Activated CD8-positive, alpha-beta memory T cell treated with anti-CD3 and anti-CD28 coated beads, Interleukin-2, amount 50 U/mL, for 1 hour (primary cell): Measurements from ENCODE around the gene PPP1R3E.
"Not testable (repeated sequence)": the region's sequence is repeated elsewhere in the genome, so short reads cannot be mapped to it uniquely, and the experiment has no call there.

Source experiments
- DNase-seq: peaks from one replicate; pipeline ENCODE4 v3.0.0-alpha.2; 2020; ENCODE audit errors: extremely low read depth

PPP1R3E gene, protein sequence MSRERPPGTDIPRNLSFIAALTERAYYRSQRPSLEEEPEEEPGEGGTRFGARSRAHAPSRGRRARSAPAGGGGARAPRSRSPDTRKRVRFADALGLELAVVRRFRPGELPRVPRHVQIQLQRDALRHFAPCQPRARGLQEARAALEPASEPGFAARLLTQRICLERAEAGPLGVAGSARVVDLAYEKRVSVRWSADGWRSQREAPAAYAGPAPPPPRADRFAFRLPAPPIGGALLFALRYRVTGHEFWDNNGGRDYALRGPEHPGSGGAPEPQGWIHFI

DNA sequence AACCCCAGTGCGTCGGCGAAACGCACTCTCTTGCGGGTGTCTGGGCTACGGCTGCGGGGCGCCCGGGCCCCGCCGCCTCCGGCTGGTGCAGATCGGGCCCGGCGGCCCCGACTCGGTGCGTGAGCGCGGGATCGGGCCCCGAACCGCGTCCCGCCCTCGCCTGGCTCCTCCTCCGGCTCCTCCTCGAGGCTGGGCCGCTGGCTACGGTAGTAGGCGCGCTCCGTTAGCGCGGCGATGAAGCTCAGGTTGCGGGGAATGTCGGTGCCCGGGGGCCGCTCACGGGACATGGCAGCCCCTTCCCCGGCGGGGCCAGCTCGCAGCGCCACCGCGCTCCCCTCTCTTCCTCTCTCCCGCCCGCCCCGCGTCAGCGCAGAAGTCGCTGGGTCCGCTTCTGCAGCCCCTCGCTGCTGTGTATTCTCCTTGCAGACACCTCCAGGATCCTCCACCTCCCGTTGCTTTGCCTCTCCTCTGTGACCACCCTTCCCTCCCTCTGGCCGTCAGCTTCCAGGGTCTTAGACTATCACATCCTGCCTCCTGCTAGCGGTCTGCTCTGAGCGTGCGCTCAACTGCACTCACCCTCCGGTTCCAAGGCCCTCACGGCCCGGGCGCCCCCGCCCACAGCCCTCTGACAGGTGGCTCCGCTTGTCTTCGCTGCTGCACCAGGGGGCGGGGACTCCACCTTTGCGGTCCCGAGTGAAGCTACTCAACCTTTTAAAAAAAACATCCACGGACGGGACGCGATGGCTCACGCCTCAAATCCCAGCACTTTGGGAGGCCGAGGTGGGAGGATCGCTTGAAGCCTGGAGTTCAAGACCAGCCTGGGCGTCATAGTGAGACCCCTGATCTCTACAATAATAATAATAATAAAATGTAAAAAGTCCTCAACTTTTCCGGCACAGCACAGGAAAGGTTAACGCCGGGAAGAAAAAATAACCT lies at the start of gene PPP1R3E:
Gene PPP1R3E (minus strand): TSS at position 570 of the 936 bp plus-strand sequence. CDS start 283 bp downstream, at position 287.
- DNase-seq, result peak; percentile 67

DNA sequence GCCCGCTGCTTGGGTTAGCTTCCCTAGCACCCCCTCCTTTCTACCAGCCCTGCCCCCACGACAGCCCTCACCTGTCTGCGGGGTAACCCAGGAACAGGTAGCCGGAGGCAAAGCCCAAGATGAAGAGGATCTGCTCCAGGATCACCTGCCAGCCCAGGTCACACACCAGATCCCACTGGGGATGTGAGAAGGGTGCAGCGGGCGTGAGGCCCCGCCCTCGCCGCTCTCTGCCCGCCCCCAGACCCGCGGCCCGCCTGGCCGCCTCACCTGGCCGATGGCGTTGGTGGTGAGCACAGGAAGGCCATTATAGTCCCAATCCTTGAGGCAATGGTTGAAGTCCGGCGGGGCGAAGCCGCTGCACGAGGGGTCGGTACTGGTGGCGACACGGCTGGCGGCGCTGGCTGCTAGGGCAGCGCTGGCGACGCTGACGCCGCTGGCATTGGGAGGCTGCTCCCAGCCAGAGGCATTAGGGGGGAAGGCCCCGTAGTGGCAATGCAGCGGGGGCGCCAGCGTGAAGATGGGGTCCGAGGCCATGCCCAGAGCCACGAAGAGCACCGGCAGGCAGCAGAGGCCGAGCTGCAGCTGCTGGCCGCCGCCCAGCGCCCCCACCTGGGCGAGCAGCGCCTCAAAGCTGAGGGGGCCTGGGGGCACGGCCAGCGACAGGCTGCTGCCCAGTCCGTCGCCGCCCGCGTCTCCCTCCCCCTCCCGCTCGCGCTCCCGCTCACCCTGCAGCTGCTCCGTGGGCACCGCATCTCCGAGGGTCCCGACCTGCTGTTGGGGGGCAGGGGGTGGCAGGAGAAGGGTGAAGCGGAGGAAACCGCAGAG lies 49.2 kb upstream of the PPP1R3E start:
- no peak for DNase-seq

DNA sequence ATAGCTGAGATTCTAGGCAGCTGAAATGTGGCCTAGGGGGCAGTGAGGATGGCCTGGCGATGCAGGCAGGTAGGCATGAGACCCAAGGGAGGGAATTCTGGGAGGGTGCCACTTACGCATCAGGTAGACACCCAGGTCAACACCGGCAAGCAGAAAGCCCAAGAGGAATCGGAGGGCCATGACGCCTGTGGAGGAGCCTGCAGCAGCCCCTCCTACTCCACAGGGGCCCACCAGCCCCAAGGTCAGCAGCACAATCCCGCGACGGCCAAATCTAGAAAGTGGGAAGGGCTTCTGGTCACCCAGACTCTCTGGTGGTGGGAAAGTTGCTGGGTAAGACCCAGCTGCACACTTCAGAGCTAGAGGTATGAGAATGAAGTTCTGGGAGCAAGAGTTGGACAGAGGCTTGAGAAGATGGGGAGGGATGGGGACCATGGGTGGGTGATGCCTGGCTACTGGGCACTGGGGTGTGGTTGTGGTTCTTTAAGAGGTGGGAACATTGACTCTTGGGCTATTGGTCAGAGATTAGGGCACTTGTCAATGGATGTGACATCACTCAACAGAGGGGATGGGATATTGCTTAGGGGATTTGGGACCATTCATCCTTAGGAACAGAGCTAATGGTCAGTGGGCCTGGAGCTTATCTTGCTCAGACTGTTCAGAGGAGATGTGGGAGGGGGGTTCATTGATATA lies 46.6 kb upstream of the PPP1R3E start:
- DNase-seq, result no peak

DNA sequence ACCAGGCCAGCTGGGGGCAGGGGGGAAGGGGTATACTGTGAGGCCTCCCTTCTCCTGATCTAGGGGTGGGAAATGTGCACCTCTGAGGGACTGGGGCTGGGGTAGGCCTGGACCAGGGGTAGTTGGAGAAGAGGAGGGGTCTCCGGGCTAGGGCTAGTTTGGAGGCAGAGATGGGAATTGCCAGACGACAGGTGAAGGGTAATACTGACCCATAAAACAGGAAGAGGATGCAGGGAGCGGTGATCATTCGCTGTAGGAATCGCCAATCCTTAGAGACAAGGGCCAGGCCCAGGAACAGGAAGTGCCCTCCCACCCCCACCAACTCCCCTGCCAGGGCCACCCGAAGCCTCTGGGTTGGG lies 45.6 kb upstream of the PPP1R3E start:
- DNase-seq, result no peak

DNA sequence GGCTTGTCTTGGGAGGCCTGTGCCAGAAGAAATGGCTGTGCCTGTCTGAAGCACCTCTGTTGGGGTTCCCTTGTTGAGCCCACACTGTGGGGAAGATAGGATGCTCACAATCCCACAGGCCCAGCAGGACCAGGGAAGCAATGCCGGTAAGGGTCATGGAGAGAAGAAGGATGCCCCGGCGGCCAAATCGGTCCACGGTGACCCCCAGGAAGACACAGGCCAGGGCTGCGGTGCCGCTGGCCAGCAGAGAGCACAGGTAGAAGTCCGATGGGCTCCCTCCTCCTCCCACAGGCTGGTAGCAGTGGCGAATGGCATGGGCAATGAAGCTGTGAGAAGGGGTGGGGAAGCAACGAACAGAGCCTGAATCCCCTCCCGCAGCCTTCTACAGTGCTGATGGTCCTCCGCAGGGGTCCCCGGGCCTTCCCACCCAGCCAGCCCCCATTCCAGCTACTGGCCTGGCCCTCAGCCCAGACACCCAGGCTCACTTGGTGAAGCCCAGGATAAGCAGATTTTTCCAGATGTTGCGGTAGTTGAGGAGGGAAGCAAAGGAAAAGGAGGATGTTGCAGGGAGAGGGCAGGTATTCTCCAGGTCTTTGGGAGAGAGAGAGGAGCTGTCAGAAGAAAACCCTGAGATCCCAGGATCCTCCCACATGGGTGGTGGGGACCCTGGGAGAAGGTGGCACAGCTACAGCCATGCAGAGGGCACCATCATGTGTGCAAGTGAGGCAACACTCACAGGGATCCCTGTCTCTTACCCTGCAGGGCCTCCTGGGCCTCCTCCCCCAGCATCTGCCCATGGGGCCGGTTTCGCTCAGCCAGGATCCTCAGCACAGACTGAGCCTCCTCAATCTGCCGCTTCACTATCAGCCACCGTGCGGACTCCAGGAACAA lies 45.0 kb upstream of the PPP1R3E start:
- DNase-seq, result no peak

DNA sequence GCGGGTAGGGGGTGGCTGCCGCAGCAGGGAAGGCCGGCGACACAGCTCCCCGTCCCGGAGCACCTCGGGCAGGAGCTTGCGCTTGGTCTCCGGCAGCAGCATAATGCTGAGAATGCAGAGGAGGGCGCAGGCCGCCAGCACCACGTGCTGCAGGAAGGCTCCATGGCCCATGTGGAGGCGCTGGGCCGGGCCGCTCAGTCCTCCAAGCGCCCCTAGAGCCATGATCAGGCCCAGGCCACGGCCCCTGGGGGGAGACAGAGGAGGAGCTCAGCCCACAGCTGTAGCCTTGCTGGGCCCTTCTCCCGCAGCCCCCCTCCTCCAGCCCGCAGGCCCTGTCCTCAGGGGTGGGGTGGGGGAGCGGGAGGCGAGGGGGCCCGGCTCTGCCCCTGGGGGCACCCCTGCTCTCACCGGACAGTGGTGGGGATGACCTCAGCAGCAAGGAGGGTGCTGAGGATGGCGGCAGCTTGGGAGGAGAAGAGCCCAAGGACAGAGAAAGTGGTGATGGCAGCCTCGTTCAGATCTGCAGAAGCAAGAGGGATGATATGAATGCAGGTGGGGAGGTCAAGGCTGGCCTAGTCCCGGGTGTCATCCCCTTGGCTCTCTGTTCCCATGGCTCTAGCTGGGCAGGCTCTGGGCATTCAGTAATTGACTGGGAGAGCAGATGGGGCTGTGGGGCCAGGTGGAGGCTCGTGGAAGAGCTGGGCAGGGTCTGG lies 44.2 kb upstream of the PPP1R3E start:
- no peak for DNase-seq

DNA sequence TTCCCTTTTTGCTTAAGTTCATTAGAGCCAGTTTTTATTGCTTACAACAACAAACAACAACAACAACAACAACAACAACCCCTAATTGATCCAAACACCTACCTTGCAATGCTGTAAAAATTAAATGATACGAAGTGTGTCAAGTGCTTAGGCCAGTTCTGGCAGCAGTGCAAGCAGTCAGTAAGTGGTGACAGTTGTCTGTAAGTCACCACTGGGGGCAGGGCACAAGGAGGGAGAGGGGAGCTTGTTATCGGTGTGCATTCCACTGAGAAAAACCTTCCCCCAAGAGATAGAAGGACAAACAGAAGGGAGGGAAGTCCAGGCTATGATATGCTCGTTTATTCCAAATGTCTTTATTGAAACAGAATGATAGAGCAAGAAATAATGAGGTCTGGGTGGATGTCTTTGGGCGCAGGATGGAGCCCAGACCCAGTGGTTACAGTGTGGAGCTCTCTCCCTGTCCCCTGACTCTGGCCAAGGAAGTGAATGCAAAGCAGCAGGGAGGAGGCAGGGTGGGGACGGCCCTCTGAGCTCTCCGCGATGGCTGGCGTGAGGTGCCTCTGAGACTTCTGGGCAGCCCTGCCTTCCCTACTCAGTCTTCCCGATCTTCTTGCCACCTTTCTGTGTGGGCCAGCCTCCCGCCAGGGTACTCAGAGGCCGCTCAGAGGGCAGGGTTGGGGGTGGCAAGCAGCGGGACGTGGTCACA lies 43.5 kb upstream of the PPP1R3E start:
- DNase-seq, result no peak

DNA sequence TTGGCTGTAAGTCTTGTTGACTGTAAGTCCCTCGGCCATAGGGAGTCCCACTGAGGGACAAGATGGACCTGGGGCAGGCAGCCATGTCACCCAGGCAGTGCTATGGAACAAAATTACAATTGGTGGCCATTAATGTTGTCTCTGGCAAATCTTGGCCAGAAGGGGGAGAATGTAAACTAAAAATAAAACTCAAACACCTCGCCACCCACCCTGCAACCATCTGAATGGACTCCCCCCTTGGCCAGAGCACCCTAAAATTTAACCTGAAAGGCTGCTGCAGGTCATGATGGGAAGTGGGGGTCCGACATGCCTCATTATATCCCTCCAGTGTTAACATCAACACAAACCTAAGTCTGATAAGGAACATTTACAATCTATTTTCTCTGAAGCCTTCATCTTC lies 41.8 kb upstream of the PPP1R3E start:
- DNase-seq, result no peak

DNA sequence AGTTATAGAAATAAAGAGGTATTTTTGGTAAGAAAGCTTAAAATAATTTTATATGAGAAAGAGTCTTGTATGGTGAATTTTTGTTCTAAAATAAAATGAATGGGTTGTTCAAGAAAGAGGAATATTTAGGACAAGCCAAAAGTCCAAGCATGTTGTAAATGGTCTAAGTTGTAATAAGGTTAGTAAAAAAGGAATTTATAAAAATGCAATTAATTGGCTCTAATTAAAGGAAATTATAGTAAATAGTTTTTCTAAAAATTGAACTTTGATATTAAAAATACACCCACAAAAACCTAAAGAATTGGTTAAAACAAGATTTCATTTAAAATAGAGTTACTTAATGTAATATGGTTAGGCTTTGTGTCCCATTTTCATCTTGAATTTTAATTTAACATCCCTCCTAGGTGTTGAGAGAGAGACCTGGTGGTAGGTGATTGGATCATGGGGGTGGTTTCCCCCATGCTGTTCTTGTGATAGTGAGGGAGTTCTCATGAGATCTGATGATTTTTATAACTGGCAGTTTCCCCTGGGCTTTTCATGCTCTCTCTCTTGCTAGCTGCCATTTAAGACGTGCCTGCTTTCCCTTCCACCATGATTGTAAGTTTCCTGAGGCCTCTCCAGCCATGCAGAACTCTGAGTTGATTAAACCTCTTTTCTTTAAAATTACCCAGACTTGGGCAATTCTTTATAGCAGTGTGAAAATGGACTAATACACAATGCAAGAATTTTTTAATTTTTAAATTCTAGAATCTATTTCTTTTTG lies 37.0 kb upstream of the PPP1R3E start:
- DNase-seq, result no peak

DNA sequence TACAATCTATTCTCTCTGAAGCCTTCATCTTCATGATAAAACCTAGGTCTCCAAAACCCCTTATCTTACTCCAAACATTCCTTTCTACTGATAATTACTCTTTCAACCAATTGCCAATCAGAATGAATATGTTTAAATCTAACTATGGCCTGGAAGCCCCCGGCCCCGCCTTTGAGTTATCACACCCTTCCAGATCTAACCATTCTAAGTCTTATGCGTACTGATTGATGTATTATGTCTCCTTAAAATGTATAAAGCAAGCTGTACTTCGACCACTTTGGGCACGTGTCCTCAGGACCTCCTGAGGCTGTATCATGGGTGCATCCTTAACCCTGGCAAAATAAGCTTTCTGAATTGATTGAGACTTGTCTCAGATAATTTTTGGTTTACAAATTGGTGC lies 33.0 kb upstream of the PPP1R3E start:
- DNase-seq, result no peak

DNA sequence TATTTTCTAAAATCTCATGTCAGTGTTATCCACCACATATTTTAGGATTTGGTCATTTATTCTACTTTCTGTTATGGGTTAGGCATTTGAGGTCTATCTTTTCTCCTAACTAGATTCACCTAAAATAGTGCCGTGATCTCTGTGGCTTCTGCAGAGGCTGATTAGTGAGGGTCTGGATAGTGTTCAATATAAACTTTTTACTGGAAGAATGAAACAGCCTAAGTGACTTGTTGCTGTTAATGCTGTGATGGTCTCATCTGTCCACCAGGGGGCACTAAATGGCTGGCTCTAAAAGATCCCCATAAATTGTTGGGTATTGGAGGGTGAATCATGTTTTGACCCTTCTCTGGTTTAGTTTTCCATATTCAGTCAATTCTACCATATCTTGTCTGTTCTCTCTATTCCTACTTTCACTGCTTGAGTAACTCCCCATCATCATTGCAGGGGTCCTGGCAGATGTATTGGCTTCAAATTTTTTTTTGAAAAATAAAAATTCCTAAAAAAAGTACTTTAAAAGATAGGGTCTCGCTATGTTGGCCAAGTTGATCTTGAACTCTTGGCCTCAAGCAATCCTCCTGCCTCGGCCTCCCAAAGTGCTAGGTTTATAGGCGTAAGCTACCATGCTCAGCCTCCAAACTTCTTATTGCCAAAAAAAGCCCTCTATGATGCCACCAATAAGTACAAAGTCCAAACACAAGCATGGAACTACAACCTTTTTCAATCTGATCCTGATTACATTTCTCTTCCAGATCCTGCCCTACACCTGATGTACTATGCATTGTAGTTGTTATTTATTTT lies 25.5 kb upstream of the PPP1R3E start:
- no peak for DNase-seq

DNA sequence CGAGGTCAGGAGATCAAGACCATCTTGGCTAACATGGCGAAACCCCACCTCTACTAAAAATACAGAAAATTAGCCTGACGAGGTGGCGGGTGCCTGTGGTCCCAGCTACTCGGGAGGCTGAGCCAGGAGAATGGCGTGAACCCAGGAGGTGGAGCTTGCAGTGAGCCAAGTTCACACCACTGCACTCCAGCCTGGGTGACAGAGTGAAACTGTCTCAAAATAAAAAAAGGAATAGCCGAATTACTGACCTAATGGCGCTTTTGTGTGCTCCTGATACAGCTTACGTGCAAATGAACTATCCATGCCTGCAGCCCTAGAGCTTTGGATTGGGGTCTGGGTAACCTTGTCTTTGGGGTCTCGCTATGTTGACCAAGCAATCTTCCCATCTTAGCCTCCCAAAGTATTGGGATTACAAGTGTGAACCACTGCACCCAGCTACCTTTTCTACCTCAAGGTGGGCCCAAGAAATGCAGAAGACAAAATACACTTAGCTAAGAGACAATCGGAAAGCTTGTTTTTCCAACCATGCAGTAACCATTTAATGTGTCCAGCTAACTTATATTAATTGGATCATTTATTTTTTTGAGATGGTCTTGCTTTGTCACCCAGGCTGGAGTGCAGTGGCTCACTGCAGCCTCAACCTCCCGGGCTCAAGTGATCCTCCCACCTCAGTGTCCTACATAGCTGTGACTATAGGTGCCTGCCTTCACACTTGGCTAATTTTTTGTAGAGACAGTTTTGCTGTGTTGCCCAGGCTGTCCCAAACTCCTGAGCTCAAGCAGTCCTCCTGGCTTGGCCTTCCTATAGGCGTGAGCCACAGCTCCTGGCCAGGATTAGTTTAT lies 24.1 kb upstream of the PPP1R3E start:
- DNase-seq, result no peak

DNA sequence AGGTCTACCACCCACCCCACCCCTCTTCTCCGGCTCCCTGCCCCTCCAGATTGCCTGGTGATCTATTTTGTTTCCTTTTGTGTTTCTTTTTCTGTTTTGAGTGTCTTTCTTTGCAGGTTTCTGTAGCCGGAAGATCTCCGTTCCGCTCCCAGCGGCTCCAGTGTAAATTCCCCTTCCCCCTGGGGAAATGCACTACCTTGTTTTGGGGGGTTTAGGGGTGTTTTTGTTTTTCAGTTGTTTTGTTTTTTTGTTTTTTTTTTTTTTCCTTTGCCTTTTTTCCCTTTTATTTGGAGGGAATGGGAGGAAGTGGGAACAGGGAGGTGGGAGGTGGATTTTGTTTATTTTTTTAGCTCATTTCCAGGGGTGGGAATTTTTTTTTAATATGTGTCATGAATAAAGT lies 23.1 kb upstream of the PPP1R3E start:
- not testable (repeated sequence) for DNase-seq

DNA sequence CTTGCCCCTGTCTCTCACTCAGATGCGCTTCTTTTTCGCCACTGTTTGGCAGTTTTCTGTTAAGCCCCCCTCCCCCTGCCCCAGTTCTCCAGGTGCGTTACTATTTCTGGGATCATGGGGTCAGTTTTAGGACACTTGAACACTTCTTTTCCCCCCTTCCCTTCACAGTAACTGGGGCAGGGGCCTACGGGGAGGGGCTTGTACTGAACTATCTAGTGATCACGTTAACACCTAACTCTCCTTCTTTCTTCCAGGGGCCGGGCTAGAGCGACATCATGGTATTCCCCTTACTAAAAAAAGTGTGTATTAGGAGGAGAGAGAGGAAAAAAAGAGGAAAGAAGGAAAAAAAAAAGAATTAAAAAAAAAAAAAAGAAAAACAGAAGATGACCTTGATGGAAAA lies 22.3 kb upstream of the PPP1R3E start:
- DNase-seq, result no peak

DNA sequence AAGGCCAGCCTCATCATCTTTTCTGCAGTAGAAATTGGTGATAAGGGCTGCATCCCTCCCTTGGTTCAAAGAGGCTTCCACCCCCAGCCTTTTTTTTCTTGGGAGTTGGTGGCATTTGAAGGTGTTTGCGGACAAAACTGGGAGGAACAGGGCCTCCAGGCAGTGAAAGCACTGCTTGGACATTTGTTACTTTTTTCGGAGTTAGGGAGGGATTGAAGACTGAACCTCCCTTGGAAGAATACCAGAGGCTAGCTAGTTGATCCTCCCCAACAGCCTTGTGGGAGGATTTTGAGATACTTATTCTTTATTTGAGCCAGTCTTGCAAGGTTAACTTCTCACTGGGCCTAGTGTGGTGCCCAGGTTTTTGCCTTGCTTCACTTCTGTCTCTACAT lies 21.8 kb upstream of the PPP1R3E start:
- DNase-seq, result no peak

DNA sequence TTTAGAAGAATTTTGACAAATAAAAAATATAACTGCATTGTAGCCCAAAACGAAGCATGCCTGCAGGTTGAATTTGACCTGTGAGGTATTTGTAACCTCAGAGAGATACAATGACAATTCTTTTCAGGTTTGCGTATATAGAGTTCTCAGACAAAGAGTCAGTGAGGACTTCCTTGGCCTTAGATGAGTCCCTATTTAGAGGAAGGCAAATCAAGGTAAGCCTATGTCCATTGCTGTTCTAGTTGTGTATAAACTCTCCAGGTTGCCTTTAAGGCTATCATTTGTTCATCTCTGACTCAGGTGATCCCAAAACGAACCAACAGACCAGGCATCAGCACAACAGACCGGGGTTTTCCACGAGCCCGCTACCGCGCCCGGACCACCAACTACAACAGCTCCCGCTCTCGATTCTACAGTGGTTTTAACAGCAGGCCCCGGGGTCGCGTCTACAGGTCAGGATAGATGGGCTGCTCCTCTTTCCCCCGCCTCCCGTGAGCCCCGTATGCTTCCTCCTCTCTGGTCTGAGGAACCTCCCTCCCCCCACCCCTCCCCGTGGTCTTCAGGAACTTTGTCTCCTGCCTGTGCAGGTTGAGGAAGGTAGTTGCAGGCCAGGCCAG lies 21.3 kb upstream of the PPP1R3E start:
- no peak for DNase-seq
